ENCODE results near the gene NHLH1.
"Not testable (repeated sequence)": the region's sequence is repeated elsewhere in the genome, so short reads cannot be mapped to it uniquely, and the experiment has no call there.

NHLH1 gene

DNA sequence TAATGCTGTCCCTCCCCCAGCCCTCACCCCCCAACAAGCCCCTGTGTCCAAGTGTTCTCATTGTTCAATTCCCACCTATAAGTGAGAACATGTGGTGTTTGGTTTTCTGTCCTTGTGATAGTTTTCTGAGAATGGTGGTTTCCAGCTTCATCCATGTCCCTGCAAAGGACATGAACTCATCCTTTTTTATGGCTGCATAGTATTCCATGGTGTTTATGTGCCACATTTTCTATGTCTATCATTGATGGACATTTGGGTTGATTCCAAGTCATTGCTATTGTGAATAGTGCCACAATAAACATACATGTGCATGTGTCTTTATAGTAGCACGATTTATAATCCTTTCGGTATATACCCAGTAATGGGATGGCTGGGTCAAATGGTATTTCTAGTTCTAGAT is 17.9 kb downstream of the NHLH1 start:
- not testable (repeated sequence) for DNase-seq

DNA sequence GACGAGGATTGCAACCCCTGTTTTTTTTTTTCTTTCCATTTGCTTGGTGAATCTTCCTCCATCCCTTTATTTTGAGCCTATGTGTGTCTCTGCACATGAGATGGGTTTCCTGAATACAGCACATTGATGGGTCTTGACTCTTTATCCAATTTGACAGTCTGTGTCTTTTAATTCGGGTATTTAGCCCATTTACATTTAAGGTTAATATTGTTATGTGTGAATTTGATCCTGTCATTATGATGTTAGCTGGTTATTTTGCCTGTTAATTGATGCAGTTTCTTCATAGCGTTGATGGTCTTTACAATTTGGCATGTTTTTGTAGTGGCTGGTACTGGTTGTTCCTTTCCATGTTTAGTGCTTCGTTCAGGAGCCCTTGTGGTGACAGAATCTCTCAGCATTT is 21.5 kb downstream of the NHLH1 start:
- not testable (repeated sequence) for DNase-seq

DNA sequence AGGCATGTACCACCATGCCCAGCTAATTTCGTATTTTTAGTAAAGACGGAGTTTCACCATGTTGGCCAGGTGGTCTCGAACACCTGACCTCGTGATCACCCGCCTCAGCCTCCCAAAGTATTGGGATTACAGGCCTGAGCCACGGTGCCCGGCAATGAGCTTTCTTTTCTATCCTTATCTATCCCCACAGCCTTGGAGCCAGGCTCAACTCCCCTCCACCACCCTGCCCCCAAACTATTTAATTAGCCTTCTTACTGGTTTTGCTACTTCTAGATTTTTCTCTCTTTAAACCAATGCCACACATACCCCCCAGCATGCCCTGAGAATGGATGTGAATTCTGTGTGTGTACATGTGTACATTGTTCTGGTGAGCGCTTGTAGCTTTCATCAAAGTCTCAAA is 27.8 kb downstream of the NHLH1 start:
- no peak for DNase-seq

DNA sequence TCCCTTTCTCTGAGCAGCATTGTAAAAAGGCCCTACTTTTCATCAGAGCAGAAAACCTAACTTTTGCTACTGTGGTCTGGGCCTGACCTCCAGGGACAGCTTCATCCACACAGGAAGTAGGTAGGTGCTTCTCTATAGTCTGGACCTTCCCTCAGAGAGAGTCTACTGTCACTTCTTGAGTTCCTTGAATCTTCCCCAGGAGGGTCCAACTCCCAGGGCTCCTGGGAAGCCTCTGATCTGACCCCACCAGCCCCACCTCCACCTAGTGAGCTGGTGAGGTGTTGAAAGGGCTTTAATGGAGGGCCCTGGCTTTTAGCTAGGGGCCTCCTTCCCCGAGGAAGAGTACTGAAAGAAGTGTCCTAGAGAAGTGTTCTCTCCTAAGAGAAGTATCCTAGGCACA is 30.8 kb downstream of the NHLH1 start:
- DNase-seq = no peak

GRCh38 chr1:160398823-160399222 is 32.0 kb downstream of the NHLH1 start:
- no peak for DNase-seq

DNA sequence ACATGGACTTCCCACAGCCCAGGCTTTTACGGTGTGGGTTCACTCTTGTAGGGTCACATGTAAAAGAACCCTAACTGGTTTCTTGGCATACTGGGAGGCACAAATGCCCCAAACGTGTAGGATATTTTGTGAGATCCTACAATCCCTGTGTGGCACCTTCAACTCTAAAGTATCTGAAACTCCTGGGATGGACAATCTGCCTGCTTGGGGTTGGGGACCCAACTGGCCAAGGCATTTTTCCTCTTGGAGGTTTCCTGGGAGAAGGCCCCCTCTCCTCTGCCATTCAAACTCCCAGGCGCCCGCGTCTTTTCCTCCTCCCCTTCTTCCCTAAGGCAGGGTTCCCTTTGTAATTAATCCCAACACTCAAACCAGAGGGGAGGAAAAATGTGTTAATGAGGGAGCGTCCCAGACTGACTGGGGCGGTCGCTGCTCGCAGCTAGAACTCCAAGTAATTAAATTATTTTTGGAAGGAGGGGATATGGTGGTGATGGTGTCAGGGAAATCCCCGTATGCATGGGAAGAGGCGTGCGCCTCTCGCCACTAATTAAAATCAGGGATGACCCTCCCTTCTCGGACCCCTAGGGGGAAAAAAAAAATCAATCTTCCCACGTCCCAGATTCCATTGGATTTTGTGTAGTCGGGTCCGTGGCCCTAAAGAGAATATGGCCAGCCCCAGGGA is 32.8 kb downstream of the NHLH1 start:
- DNase-seq = no peak

DNA sequence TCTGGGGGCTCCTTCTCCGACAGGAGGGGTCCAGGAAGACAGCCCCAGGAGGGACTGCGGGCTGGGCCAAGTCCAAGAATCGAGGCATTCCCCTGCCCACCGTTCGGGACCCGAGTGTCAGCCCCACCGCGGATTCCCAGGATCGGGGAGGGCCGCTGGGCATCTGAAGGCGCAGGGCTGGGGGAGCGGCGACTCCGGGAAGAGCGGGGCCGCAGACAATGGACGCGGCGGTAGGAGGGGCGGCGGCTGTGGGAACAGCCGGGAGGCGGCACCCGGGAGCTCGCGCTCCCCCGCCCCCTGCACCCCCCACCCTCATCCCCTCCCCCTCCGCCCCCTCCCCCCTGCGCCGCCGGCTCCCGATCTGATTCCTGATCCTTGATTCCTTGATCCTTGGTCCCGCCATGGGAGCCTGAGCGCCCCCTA is 33.4 kb downstream of the NHLH1 start, which contains the start of gene VANGL2:
Gene VANGL2, plus strand, starts transcription at position 342 of the 423 bp plus-strand sequence. CDS start 15,274 bp downstream, outside the sequence.
- DNase-seq = peak in 1 of 2 donors; percentile 22

GRCh38 chr1:160400646-160401486 is 34.0 kb downstream of the NHLH1 start:
- no peak for DNase-seq

- no peak for DNase-seq
These were observed 34.6 kb downstream of the NHLH1 start for GRCh38 chr1:160401487-160401805.

DNA sequence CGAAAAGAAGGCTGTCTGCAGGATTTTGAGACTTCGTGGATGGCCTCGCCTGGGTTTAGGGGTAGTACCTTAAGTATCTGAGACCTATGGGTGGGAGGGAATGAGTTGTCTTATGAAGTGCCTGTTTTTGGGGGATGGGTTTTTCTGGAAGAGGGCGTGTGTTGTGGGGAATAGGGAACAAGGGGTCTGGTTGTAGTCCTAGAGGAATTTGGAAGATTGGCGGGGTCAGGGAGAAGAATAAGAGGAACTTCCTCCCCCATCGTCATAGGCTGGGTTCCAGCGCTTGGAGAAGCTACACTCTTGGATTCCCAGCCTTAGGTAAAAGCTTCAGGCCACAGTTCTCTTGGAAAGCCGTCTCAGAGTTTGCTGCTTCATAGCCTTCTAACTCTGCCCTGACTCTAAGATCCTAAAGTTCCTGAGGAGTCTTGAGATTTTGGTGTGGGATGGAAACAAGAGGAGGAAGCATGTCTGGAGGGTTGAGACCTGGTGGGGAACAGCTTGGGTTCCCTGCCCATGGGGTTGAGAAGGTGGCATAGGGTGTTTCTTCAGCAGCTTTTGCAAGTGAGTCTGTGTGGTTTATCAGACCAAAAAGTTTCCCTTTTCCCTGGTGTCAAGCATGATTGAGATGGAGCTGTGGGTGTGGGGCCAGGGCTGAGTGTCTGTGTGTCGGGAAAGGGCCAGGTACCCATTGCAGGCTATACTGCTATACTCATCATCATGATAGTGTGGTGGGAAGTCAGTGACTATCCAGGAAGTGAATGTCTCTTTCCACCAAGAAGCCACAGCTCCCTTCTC is 35.3 kb downstream of the NHLH1 start:
- no peak for DNase-seq

DNA sequence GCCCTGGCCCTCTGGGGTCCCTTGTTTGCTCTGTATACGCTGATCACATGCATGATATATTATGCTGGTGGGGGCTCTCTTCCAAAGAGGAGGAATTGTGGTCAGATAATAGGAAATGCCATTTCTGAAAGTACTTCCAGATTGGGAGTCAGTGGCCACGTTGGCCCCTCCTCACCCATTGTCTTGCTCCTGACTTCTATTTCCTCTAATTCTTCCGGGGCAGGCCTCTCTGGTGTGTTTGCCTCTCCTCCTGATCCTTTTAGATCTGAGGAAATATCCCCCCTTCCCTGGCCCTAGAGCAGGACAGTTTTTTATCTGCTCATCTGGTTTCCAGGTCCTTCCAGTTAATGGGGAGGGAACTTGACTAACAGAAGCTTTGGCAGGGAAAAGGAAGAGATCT is 36.4 kb downstream of the NHLH1 start:
- no peak for DNase-seq

- DNase-seq = no peak
These were observed 37.2 kb downstream of the NHLH1 start for GRCh38 chr1:160404094-160404493.

GRCh38 chr1:160405331-160405877 is 38.5 kb downstream of the NHLH1 start:
- DNase-seq = no peak

DNA sequence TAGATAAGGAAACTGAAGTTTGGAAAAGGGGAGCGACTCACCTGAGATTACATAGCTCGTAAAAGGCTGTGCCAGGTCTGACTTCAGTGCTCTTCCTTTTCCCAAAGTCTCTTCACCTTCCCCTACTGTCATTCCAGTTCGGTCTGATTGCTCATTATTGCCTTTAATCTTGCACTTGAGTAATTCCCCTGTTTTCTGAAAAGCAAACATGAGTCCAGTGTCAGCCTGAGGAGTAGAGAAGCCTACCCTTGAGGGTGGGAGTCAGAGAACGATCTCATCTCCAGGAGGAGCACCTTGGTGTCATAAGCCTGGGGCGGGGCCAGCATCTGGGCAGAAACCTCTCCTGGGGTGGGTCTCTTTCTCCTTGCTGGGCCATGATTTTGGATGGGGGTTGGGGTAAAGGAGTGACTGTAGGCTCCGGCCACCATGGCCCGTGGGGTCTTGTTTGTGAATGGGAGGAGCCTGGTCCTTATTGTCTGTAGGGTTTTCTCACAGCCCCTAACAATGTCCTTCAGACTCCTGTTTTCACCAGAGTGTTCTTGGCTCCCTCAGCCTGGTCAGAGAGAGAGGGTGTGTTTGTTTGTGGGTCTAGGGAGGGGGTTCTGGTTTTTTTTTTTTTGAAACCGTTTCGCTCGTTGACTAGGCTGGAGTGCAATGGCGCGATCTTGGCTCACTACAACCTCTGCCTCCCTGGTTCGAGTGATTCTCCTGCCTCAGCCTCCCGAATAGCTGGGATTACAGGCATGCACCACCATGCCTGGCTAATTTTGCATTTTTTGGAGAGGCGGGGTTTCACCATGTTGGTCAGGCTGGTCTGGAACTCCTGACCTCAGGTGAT is 39.5 kb downstream of the NHLH1 start:
- DNase-seq = no peak

DNA sequence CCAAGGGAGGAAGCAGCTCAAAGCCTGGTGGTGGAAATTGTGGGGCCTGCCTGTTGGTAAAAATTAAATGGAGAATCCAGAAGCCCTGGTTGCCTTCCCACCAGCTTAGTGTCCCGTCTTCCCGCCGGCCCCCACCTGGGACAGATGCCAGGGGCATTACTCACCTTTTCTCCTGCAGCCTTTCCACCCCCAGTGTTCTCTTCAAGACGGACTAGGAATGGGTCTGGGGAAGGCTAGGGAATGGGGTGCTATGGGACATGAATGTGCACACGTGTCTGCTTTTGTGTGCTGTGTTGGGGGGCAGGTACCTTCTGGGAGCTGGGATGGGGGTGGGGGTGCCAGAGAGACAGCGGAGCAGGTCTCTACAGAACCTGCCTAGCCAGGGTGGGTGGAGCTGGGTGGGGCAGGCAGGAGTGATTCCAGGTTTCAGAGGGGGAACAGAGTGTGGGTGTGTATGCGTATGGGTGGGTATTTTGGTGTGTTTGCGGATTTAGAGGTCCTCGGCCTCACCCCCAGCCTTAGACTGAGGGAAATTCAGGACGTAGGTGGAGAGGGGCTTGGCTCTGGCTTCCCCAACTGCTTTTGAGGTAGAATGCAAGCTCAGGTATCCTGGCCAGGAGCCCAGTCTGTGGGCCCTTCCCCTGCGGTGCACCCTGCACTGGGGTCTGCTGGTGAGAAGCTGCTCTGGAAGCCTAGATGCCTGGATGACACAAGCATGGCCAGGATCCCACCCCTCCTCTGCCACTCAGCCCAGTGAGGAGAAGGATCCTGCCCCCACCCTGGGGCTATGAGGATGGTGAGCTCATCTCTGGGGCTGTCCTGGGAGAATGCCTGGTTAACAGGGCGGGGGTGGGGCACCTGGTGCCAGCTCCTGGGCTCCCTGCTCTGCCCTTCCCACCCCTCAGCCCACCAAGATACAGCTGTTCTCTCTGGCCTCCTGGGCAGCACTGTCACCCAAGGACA is 41.2 kb downstream of the NHLH1 start:
- no peak for DNase-seq

GRCh38 chr1:160408864-160409263 is 42.0 kb downstream of the NHLH1 start:
- DNase-seq = no peak

GRCh38 chr1:160409486-160409885 is 42.6 kb downstream of the NHLH1 start:
- no peak for DNase-seq

- no peak for DNase-seq
These were observed 43.6 kb downstream of the NHLH1 start for GRCh38 chr1:160410406-160411005.

DNA sequence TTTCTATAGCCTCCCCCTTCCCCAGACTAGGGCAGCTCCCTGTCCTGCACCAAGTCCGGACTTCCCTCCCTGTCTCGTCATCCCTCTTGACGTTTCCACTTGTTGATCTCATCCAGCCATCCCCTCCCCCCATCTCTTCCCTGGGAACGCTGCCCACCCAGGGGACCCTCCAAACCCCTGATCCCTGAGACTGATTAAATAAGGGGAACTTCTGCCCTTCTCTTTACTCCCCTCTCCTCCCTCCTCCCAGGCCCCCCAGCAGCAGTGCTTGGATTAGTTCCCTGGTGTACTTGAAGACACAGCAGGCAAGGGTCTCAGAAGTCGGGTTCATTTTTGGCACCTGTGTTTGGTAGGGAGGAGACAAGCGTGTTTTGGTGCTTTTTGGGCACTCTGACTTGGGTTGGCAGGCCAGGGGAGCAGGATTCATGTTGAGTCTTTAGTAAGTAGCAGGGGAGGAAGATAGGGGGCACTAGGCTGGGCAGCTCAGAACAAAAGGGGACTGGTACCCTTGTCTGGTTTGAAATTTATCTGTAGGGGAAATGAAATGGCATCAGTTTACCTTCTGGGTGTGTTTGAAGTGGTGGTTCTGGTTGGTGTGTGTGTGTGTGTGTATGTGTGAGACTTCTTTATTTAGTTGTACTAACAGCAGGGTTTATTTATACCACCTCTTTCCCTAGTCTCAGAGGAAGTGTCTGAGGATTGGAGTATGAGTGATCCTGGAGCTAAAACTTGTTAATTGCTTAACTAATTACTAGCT is 44.6 kb downstream of the NHLH1 start:
- DNase-seq = no peak

DNA sequence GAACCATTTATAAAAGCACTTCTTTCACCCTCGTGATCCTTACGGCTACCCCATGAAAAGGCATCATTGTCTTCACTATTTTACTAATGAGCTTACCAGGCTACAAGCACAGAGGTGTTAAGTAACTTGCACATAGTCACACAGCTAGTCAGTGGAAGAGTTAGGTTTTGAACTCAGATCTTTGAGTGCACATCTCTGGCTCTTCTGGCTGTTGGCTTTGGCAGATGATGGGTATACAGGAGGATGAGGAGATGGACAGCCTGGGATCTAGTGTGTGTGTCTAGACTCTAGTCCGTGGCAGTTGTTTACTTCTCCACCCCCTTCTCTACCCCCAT is 45.1 kb downstream of the NHLH1 start:
- DNase-seq = no peak

All from inflammatory macrophage treated with lipopolysaccharide for 1 hour (primary cell).